ENCODE data around the gene TTC28.
"Not testable (repeated sequence)": the region's sequence is repeated elsewhere in the genome, so short reads cannot be mapped to it uniquely, and the experiment has no call there.

TTC28 gene

DNA sequence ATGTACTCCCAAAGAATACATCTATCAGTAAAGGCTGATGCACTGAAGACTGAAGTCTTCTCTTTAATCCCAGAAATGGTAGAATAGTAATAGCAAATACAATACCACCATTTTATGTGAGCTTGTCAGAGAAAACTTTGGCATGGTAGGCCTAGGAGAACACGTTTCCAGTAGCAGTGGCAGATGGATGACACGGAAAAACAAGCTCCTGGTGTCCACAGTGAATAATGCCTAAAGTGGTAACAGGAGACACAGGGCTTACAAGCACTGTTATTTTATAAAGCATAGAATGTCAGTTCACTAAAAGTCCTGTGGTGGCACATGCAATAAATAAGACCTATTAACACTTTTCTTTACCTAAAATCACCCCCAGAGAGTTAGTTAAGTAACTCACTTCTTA lies 277.6 kb downstream of the TTC28 start:
- DNase-seq, result no peak

DNA sequence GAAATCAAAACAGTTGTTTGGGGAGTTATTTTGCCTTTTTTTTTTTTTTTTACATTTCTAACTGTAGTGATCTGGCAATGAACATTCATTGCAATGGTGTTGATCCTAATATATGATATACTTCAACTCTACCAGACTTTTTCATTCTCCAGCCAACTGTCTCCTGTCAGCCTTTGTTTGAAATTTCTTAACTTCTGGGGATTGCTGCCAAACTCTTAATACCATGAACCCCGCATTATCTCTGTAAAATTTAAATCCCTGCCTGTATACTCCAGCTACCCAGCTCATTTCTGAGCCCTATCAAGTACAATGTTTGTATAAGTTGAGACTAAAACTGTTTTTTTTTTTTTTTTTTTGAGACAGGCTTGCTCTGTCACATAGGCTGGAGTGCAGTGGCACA lies 280.7 kb downstream of the TTC28 start:
- no peak for DNase-seq

DNA sequence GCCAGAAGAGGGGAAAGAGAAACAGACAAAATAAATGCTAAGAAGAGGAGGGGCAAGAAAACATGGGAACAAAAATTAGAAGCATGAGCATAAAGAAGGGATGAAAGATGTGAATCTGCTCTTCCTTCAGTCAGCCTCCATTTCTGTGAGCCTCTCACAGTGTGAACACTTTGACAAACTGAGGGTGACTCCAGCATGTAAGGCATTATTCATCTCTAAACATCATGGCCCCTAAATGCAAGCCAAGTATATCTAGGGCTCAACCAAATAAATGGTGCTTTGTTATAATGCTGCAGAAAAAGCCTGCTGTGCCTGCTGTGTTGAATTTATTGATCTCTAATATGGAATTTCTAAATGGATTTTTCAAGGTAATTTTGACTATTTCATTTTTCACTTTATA lies 281.3 kb downstream of the TTC28 start:
- no peak for DNase-seq

DNA sequence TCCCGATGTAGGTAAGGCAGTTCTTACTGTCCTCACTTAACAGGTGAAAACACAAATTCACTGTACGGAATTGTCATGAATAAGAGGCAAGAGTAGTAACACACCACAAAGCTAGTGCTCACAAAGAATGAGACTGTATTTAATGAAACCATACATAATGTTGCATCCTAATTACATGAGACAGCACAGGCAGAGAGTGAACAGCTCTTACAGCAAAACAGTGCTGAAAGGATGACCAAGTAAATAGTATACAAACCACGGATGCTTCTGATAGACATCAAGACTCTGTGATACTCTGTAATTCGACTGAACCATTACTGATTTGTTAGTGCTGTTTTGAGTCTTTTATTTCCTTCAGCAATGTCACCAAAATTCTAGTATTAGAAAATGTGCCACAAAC lies 282.3 kb downstream of the TTC28 start:
- no peak for DNase-seq

DNA sequence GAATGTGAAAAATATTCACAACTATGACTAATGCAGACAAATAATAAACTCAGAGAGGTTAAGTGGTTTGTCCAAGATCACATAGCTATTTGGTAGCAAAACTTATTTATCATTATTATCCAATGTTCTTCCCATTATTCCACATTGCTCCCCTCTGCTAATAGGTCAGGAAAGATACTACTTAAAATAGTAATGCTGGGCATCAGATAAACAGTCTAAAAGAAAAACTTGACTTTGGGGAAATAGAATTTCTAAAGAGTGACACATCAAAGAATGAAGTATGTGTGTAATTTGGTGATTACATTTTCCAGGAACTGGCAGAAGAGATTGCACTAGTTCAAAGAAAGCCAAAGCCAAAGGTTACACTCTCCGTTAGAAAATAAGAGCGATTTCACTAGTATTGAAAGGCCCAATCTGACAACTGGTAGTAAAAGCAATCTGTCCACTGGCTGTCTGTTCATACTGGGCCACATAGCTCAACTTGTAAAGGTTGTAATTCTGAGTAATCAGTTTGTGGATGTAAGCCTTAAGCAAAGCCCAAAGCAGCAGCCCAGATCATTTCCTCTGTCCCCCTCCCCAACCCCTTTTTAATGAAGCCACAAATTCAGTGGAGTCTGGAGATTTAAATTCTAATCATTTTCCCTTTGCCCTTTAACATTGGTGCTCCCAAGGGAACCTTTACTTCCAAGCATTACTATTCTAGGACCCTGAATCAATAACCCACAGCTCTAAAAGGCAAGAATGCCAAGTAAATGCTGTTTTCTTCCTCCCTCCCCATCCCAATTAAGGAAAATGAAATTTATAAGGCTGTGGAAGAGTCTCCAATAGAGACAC lies 283.5 kb downstream of the TTC28 start:
- DNase-seq, result no peak

DNA sequence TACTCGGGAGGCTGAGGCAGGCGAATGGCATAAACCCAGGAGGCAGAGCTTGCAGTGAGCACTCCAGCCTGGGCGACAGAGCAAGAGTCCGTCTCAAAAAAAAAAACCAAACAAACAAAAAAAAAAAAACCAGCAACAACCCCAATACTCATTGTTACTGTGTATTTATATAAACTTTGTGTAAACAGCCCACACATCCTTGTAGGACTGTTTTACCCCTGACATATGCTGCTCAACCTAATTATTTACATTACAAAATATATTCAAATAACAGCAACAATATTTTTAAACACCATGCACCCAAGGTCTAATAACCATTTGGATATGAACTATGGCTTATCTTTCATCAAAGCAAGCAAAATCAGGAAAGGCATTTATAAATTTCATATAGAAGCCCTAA lies 284.1 kb downstream of the TTC28 start:
- DNase-seq, result no peak

DNA sequence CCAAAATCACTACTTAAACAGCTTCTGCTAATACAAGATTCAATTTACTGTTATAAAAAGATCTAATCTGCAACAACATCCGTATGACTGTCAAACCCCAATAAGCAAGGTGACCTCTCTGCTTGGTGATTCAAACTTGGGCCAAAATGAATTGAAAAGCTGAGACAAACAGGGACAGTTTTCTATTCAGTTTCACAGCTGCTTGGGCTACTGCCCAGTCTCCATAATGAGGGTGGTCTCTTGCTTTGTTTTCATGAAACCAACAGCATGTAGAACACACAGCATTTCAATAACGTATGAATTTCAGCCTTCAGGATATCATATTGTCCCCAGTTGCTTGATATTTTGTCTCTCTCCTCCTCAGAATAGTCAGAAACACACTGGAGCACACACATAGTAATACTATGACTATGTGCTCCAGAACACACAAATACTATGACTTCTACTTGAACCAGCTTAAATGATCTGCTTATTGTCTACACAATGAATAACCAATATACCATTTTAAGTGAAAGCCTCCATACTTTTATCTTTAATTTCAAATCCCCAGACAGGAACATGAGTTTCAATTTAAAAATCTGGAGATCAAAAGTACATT lies 285.0 kb downstream of the TTC28 start:
- no peak for DNase-seq

DNA sequence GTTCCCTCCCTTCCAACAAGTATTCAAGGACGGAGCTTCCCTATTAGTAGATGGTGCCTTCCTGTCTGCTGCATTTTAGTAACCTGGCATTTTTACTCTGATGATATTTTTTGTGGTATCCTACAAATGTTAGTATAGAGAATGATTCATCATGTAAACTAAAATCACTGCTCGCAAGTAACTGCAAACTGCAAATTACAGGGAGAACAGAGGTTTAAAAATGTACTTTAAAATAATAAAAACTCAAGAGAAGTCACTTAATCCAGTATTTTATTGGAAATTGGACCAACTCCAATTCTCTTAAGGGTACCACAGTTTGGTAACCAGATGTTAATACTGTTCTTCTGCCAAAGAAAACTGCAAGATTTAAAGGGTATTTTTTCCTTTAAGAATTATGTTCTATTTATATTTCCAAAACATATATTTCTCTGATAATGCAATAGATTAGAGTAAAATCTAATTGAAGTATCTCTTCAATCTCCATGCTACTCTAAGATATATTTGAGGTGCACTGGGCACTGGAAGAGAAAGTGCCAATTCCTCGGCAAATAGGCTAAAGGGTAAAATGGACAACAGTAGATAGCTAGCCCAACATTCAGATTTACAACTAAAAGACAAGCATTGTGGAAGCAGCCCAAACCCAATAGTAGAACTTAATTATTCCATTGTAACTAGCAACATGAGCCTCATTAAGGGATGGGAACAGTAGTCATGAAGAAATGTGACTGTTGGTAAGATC lies 298.0 kb downstream of the TTC28 start:
- DNase-seq, result no peak

DNA sequence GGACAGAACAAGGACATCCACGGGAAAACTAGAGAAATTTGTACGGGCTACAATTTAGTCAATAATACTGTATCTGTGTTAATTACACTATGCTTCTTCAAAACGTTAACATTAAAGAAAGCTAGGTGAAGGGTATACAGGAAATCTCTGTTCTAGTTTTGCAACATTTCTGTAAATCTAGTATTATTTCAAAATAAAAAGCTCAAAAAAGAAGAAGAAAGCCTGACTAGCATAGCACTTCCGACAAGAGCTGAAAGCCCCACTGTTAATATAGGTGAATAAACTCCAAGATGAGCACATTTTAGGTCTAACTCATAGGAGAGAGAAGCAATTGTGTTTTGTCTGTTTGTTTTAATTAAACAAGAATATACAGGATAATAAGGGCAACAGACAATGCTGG lies 299.7 kb downstream of the TTC28 start:
- DNase-seq, result no peak

DNA sequence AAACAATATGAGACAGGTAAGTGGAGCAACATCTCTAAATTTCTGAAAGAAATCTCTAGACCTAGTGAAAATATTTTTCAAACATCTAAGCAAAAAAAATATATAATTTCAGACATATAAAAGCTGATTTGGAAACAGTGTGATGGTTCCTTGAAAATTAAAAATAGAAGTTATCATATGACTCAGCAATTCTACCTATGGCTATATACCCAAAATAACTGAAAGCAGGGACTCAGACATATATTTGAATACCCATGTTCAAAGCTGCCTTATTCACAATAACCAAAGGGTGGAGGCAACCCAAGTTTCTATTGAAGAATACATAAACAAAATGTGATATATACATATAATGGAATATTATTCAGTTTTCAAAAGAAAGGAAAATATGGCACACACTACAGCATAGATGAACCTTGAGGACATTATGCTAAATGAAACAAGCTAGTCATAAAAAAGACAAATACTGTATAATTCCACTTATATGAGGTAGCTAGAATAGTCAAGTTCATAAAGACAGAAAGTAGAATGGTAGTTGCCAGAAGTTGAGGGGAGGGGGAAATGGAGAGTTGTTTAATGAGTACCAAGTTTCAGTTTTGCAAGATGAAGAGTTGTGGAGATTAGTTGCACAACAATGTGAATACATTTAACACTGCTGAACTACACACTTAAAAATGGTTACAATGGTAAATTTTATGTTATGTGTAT lies 300.4 kb downstream of the TTC28 start:
- no peak for DNase-seq

DNA sequence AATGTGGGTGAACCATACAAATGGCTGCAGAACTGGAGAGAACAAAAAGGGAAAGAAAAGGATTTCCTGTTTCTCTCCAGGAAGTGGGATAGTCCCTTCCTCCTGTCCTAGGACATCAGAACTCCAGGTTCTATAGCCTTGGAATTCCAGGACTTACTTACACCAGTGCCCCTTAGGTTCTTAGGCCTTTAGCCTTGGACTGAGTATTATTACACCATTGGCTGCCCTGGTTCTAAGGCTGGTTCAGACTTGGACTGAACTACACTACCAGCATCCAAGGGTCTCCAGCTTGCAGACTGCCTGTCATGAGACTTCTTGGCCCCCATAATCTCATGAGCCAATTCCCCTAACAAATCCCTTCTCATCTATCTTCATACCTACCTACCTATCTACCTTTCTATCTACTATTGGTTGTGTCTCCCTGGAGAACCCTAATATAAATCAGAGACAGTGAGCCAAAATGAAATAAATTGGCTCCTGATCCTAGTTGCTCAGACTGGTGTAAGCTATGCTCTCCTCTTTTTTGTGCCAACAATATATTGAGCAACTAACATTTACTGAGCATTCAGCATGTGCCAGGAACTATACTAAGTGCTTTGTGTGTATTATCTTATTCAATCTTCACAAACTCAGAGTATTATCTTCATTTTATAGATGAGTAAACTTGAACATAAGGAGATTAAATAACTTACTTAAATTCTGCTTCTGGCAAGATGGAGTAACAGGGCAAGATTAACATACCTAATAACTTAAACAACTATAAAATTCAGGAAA lies 303.7 kb downstream of the TTC28 start:
- no peak for DNase-seq

DNA sequence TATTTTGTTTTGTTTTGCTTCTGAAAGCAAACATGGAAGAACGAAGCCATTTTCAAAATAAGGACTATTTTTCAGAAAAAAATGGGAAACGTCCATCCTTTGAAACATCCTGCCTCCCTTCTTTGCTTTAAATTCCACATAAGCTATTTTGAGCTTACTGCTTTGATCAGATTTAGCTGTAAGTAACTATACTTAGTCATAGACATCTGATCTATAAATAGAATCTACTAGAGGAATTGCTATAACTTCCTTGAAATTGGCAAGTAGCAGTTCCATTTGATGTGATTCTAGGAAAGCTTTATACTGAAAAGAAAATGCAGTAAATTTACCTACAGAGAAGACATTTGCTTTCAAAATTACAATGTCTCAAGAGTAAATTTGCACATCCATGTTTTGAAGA lies 305.8 kb downstream of the TTC28 start:
- DNase-seq, result no peak

DNA sequence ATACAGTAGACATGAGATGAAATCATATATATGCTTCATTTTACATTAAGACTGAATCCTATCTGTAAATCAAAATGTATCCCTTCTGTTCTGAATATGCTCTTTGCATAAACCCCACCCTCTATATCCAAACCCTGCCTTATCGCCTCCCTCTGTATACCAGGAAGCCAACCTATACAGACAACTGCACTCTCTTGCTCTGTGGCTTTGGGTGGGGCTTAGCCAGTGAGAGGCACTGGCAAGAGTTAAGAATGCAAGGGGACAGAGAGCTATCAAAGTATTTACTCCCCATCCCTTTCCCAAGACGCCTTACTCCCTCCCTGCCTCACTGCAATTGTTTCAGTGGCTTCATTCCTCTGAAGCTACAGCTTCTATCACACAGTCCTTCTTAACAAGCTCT lies 309.8 kb downstream of the TTC28 start:
- DNase-seq, result no peak

DNA sequence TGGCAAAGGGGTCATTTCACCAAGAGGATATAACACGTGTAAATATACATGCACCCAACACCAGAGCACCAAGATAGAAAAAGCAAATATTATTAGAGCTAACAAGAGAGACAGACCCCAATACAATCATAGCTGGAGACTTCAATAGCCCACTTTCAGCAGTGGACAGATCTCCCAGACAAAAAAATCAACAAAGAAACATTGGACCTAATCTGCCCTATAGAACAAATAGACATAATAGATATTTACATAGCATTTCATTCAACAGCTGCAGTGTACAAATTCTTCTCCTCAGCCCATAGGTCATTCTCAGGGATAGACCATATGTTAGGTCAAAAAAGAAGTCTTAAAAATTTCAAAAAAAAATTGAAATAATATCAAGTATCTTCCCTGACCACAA lies 312.8 kb downstream of the TTC28 start:
- no peak for DNase-seq

DNA sequence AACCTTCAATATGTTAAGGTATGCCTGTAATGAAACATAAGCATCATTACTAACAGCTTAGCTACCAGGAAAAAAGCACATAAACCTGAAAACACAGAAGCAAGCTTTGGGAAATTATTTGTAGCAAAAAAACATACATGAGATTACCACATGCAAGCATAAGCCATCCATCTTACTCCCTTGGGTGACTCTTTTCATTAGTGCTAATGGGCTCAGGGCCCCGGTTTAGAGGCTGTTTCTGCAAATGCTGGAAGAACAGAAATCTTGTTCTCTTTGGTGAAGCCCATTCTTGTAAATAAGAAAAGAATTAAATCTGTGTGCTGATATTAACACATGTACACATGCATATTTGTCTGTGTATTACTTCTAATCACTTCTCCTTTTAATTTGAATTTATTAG lies 314.3 kb downstream of the TTC28 start:
- no peak for DNase-seq

DNA sequence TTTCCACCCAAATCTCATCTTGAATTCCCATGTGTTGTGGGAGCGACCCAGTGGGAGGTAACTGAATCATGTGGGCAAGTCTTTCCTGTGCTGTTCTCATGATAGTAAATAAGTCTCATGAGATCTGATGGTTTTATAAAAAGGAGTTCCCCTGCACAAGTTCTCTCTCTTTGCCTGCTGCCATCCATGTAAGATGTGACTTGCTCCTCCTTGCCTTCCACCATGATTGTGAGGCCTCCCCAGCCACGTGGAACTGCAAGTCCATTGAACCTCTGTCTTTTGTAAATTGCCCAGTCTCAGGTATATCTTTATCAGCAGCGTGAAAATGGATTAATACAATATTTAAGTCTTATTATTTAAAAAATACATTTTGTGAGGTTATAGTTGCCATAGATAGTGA lies 315.5 kb downstream of the TTC28 start:
- not testable (repeated sequence) for DNase-seq

DNA sequence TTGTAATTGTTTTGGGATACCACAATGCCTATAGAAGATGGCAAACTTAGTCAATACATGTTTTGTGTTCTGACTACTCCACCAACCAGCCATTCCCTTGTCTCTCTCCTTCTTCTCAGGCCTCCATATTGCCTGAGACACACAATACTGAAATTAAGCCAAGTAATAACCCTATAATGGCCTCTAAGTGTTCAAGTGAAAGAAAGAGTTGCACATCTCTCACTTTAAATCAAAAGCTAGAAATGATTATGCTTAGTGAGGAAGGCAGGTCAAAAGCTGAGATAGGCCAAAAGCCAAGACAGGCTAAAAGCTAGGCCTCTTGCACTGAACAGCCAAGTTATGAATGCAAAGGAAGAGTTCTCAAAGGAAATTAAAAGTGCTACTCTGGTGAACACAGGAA lies 318.7 kb downstream of the TTC28 start:
- DNase-seq, result no peak

DNA sequence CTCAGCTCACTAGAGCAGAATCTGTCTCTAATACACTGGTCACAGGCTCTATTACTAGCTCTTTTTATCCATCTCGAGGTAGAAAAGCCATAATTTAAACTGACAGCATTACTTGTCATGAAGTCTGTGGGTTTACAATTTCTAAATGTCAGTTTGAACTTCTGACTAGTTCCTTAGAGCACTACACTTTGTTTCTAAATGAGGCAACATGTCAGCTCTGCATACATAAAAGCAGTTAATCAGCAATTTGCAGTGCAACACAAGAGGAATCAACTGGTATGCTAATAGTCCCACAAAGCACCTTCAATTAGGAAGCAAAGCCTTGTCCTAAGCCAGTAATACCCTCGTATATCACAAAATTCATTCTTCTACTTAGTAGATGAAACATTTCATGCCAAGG lies 321.3 kb downstream of the TTC28 start:
- DNase-seq, result no peak

DNA sequence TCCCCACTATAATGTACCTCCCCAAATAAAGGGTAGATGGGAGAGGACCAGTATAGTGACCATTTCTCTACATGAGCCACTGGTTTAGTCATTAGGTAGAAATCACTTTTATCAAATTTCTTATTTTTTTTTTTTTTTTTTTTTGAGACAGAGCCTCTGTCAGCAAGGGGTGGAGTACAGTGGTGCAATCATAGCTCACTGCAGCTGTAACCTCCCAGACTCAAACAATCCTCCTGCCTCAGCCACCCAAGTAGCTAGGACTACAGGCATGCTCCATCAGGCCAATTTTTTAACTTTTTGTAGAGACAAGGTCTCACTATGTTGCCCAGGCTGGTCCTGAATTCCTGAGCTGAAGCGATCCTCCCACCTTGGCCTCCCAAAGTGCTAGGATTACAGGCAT lies 322.4 kb downstream of the TTC28 start:
- DNase-seq, result no peak

DNA sequence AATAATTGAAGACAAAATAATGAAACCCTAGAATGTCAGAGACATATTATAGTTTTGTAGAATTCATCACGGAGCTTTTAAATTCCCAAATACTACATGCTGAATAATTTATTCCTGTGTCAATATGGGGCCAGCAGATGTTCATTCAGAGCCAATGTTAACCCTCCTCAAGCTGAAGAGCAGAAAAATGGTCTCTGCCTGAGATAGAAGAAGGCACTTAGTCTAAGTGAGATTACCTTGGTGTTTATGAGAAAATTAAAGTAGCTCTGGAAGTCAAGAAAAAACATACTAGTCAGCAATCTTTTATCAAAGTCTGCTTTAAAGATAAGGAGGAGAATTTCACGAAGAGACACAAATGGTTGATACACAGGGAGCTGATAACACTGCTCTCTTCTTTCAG lies 328.2 kb downstream of the TTC28 start:
- no peak for DNase-seq

DNA sequence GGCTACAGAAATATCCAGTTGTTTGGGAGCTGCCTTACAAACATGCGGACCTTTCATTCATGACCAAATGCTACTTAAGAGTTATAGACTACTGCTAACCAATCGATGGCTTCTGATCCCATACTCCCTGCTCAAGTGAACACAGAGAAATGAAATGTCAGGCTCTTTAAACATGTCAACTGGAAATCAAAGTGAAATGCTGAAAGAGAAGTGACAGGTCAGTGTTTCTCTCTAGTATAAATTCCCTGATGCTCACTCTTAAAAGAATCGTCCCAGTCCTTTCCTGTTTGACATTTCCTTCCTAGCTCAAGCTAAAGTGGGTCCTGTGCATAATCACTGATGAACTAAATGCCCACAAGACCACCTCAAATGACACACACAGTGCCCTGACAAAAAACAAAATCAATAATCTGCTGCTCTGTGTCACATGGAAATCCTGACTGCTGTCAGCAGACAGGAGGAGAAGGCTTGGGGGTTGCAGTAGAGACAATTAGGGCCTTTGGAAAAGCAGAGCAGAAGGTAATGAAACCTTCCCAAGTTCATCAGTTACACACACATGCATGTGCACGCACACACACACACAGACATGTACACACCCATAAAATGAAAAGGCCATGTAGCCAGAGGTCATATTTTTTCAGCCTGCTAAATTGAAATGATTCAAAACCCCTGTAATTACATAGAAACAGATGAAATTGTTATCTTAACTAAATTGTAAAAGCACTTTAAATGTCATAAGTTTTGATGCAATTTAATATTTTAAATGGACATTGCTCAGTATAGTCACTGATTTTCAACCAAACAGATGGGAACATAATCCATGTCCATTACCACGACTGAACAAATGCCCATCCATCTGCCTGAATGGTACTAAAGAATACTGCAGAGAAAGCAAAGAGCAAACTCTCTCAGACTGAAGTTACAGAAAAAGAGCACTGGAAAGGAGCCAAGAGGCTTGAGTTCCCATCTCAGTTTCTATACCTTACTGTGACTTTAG lies 330.7 kb downstream of the TTC28 start:
- no peak for DNase-seq
